NCI-H526 treated with DMSO at 0.1 percent for 48 hours (cell line): Measurements from ENCODE around the gene SMOC2.

Experiments
- DNase-seq: peaks from one replicate; lab custom pipeline; 2025; lab: John Stamatoyannopoulos, UW

The SMOC2 gene

DNA sequence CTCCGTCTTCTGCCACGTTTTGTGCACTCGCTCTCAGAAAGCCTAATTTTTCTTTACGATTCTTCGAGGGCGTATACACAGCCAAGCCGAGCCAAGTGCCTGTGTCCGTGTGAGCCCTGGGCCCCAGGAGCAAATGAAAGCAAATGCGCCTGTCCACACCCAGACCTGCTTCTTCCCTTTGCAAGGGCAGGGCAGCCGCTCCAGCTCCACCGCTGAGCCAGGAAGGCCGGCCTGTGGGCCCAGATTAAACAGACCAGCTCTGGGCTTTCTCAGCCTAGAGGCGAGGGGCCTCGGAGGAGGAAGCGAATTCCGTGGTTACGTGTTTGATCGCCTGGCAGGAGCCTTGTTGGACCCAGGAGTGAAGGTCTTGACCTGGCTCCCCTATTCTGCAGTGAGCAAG, 184.6 kb downstream of the SMOC2 start:
- no peak for DNase-seq

DNA sequence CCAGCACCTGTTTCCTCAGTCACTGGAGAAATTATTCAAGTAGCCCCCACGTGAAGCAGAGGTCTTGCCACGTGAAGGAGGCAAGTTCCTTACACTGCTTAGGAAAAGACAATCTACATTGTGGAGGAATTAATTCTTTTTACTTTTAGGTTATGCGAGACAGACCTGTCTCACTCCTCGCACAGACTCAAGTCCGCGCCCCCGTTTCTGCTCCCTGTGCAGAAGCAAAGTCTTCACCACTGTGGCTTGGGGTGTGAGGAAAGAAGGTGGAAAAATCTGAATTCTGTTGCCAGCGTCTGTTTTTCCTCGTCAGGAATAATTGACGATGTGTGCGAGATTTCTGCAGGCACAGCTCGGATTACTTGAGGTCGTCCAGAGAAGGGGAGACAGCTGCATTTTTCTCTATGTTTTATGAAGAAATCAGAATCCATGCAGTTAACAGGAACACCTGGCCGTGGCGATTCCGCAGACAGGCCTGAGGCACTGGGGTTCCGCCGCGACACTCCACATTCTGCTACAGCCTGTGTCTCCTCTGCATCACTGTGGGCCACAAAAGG, 185.1 kb downstream of the SMOC2 start:
- no peak for DNase-seq

DNA sequence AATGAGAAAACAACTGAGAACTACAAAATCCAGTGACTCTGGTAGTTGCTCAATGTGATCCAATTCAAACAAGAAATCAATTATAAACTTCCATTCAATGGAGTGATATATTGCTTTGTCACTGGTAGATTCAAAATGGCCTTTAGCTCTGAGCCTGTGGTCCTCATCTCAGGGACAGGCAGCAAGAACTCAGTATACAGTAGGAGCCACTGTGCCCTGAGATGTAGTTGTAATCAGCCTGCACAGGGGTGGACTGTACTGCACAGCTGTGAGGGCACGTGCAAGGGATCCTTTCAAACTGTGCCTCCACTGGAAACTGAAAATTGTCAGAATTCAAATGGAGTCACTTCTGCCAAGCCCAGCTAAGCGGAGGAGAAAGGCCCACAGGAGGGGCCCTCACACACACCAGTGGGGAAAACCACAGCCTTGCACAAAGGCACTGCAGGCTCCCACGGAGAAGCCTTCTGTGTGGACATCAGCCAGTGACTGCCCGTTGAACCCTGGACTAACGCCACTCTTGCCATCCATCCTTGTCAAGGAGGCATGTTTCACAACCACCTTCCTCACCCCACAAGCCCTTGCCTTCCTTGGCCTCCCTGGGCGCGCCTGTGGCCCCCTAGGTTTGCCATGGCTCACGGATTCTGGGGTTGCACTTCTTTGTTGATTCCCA, 186.7 kb downstream of the SMOC2 start:
- DNase-seq: no peak

DNA sequence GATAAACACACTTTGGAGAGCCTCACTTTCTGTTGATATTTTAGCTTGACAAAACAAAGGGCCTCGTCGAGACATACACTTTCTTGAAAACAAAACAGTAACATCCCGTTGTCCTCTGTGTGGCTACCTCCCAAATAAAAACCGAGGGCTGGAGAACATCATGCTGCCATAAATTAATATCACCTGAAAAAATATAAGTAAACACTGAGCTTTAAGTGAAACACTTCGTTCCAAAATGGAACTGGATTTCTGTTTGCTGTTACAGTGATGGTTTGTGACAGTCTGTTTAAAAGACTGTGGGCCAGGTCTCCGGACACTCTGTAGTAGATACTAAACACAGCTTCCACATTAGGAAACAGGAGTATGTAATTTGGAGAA, 187.2 kb downstream of the SMOC2 start:
- DNase-seq: no peak

GRCh38 chr6:168628732-168629245, 187.8 kb downstream of the SMOC2 start:
- DNase-seq: no peak

GRCh38 chr6:168631564-168631963, 190.6 kb downstream of the SMOC2 start:
- DNase-seq: no peak

GRCh38 chr6:168632694-168633093, 191.7 kb downstream of the SMOC2 start:
- DNase-seq: no peak

DNA sequence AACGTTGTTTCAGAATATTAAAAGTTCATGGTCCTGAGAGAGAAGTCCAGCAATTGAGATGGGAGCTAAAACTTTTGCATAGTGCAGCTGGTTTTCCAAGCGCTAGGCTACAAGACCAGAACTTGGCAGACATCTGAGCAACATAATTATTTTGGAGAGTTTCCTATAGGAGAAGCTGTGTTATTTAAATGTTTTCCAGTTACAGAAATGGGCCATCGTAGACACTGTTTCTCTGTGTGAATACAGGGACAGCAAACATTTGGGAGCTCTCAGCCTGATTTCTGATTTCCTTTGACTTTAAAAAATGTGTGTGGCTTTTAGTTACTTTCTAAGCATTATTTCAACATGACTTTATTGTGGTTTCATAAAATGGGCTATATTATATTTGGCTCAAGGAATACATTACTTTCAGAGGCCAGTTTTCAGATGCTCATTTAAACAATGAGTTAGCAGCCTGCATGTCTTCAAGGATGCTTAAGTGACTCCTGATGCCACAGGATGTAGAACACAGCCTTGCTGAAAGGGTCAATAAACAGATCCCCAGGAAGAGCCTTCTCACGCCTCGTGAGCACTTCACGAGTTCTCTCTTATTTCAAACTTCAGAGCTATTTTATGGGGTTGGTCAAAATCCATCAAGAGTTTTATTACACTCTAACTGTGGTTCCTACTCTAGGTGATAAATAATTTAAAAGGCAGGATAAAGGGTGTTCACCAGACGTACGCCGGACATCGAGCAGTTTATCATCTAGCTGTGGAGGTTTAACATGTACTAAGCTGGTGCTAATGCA, 193.8 kb downstream of the SMOC2 start:
- no peak for DNase-seq

- no peak for DNase-seq
Observed at GRCh38 chr6:168636147-168637004, 195.4 kb downstream of the SMOC2 start.

DNA sequence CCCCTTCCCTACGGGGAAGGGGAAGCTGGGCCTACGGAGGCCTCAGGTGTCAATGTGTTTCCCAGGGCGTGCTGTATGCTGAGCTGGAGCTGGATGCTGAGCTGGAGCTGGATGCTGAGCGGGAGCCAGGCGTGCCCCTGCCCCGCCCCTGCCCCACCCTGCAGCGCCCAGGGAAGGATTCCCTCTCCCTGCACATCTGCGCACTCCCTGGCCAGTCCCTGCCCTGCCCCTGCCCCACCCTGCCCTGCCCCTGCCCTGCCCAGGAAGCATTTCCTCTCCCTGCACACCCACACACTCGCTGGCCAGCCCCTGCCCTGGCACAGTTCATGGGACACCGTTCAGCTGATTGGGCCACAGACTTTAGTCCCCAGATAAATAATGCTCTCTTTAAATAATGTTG, 196.8 kb downstream of the SMOC2 start:
- DNase-seq: no peak

- no peak for DNase-seq
Observed at GRCh38 chr6:168638468-168639271, 197.7 kb downstream of the SMOC2 start.

- no peak for DNase-seq
Observed at GRCh38 chr6:168640181-168640580, 199.2 kb downstream of the SMOC2 start.

DNA sequence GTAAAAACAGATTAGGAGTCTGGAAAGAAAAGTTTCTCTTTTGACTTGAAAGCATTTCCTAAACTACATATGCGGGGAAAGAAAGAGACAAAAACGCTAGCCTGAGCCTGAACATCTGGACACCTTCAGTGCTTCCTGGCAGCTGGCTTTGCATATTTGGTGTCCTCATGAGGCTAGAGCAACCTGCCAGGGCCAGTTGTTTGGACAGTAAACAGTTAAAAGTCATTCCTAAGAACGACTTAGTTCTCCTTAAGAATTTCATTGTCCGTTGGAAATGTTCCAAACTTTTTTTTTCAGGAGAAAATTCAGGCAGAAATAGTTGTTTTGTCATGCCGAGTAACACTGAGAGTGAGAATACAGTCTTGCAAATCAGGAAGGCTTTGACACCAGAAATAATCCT, 199.8 kb downstream of the SMOC2 start:
- DNase-seq: no peak

DNA sequence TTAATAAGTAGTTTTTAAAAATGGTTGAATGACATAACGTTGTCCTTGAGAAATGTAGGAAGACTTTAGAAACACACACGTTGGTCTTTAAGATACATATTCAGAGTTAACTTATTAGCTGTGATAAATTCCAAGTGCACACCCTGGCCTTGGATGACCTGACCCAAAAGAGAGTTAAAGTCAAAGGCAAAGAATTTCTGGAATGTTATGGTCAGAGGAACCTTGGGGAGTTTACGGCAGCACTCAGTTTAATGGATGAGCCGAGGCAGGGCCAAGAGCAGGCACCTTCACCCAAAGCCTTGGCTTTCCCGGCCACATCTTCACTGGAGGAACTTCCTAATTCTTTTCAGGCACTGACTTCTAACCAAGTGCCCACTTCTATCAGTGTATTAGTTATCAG, 200.5 kb downstream of the SMOC2 start:
- no peak for DNase-seq

DNA sequence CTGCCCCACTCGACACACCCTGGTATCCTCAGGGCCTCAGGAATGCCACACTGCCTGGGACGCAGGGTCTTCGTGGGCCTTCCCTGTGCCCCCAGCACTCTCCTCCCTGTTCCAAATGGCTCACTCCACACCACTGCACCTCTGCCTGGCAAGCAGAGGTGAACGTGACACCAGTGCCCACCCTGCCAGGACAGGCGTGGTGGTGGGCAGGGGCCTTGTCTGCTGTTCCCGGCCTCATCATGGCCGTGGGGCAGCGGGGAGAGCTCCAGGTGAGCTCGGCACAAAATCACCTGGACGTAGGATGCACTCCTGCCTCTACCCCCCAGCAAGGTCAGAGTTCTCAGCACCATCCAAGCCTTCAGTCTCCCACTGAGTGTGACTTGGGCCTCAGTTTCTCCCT, 202.4 kb downstream of the SMOC2 start:
- DNase-seq: no peak

- no peak for DNase-seq
Observed at GRCh38 chr6:168645326-168645725, 204.3 kb downstream of the SMOC2 start.

DNA sequence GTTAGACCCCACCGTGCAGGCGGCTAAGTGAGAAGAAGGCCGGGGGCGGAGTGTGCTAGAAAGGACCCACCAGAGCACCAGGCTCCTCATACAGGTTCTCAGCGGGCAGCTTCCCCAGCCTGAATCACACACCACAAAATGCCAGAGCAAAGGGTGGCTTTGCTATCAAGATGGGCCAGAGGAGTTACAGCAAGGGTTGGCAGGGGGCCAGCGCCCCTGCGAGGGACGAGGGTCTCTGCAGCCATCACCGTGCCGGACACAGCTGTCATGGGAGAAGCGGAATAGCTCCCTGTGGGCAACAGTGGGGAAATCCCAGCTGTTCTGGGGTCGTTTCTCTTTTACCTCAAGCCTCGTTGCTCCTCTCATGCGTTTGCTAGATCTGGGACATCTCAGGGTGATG, 206.3 kb downstream of the SMOC2 start:
- no peak for DNase-seq

DNA sequence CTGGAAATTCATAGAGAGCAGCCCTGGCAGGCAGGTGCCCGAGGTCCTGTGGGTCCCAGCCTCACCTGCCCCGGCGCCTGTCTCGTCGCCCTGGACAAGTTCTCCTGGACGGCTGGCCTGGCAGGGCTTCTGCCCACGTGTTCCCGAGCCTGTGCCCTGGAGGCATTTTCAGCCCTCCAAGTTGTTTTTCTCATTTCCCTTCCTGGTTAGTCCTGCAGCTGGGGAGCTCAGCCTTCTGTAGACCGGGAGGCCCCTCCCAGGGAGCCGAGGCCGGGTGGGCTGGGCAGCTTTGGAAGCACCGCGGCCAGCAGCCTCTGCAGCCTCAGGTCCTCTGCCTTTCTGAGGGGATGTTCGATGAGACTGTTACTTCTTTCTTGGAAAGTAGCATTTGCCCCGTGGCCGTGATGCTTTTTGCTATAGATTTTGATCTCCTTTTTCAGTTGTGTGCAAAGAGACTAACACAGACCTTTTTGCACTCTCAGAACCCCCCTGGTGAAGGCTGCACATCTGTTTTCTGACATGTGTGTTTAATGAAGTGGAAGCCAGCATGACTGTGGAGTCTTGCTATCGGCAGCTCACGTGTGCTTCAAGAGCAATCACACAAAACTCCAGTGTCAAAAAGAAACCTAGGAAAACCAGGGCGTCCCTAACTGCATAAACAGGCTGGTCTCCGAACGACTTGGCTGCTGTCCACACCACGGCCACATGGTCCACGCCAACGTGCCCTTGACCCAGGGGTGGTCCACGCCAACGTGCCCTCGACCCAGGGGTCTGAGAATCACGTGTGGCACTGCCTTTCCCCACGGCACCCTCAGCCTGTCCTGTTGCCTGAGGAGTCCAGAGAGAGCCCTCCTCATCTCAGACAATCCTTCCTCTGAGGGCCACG, 207.5 kb downstream of the SMOC2 start:
- DNase-seq: peak; percentile 8

- no peak for DNase-seq
Observed at GRCh38 chr6:168649209-168649608, 208.2 kb downstream of the SMOC2 start.

DNA sequence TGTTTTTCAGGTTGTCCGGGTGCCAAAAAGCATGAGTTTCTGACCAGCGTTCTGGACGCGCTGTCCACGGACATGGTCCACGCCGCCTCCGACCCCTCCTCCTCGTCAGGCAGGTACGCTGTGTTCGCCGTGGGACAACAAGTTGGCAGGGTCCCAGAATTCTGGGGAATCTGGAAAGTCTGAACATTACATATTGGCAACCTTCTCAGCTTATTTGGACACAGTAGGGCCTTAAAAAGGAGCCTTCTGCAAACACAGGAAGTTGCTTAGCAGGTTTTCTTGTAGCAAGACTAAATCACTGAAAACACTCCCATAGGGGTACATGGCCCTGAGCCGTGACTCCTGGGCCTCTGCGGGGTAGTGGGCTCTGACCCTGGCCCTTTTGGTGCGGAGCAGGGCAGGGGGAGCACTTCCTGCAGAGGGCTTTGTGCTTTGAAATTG, 209.7 kb downstream of the SMOC2 start:
- DNase-seq: no peak
